GM10847 (cell line): ENCODE results near the gene SLIT3.

Source experiments
- POLR2A ChIP-seq: IDR thresholded peaks from 2 replicates; pipeline ENCODE4 v1.6.1; 2011; ENCODE audit not compliant: insufficient read length; ENCODE audit errors: extremely low read depth

The SLIT3 gene

DNA sequence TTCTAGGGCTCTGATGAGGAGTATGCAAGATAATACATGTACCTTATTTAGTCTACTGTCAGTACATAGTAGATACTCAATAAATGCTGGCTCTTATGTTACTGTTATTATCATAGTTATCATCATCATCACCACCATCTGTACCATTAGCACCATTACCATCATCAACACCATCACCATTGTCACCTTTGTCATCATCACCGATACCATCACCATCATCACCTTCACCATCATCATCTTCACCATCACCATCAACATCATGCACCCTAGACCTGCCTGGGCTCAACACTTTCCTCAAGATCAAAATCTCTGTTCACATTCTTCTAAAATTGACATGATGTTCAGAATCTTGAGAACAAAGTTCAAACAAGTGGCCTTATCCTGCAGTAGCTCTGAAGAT, 595.6 kb downstream of the SLIT3 start:
- no peak for TF ChIP-seq POLR2A

DNA sequence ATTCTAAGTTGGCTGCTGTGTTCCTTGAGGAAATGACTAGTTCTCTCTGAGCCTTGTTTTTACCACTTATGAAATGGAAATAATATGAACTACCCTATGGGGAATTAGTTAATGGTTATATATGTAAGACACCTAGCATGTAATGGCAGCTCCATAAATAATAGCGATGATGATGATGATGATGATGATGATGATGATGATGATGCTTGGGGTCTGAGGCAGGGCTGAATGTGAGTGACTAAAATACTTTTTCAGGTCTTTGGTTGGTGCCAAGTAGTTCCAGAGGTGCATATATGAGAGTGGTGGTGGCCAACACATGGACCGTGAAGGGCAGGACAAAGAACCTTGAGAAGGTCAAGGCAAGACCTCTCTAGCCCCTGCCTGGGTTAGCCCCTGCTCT, 598.4 kb downstream of the SLIT3 start:
- no peak for TF ChIP-seq POLR2A

- TF ChIP-seq POLR2A: no peak
Observed at GRCh38 chr5:168701641-168702040, 599.3 kb downstream of the SLIT3 start.

- no peak for TF ChIP-seq POLR2A
Observed at GRCh38 chr5:168699002-168699401, 601.9 kb downstream of the SLIT3 start.

- no peak for TF ChIP-seq POLR2A
Observed at GRCh38 chr5:168697034-168697720, 603.8 kb downstream of the SLIT3 start.

DNA sequence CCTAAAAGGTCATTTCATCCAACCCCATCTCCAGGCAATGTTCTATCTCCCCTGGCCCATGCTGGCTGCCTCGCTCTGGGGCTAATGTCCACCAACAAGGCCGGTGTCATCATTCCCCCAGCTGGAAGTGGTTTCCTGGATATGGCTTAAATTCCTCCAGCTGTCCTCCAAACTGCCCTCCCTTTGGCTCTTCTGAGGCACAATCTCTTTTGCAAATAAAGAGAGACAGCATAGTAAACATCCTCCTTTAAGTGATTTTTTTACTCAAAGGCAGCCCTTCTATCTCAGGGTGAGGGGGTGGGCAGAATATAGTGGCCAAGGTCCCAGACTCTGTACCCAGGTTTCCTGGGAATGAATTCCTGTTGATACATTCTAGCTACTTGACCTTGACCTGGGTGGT, 604.3 kb downstream of the SLIT3 start:
- no peak for TF ChIP-seq POLR2A

- no peak for TF ChIP-seq POLR2A
Observed at GRCh38 chr5:168695301-168695835, 605.6 kb downstream of the SLIT3 start.

- TF ChIP-seq POLR2A: no peak
Observed at GRCh38 chr5:168694289-168694688, 606.6 kb downstream of the SLIT3 start.

DNA sequence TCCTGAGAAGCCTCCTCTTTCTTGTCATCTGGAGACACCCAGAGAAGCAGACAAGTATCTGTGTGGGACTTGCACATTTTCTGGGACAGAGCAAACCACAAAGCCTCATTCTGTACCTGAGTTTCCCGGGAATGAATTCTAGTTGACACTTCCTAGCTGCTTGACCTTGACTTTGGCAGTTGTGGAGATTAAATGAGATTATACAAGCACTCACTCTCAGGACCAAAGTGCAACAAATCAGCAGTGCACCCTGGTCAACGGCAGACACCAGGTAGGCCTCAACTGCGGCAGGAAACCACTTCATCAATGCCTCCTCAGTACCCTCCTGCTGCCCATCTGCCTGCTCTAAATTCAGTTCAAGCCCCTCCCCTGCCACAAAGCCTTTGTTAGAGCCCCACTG, 607.1 kb downstream of the SLIT3 start:
- TF ChIP-seq POLR2A: no peak

DNA sequence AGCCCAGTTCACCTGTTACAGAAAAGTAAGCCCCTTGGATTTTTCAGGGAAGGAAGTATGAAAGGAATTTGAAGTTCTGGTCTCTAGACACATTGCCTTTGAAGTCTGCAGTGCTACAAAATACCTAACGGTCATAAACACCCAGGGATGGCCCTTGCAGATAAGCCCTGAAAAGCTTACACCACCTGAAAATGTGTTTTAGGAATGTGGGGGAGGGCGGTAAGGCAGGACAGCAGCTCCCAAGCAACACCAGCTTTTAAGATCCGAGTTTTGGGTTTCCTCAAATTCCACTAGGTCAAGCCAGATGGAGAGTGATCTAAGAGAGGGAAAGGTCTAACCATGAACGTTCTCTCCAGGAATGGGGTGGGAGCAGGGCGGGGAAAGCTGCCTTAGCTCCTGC, 607.6 kb downstream of the SLIT3 start:
- TF ChIP-seq POLR2A: no peak

DNA sequence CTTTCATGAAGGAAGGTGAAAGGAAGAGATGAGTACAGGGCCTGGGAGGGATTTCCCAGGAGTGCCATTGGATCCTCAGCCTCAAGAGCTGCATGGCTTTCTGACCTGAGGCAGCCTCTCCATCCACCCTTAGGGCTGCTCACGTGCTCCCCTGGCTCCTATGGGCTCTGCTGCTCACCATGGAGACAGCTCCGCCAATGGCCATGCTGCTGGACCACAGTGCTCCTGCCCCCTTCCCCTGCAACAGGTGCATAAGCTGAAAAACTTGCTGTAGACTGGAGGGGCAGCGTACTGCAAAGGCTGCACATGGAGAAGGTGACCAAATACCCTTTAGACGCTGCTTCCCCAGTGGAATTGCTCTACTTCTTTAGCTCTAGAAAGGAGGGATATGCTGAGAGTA, 609.0 kb downstream of the SLIT3 start:
- TF ChIP-seq POLR2A: no peak

GRCh38 chr5:168689260-168689659, 611.7 kb downstream of the SLIT3 start:
- TF ChIP-seq POLR2A: no peak

GRCh38 chr5:168686837-168687236, 614.1 kb downstream of the SLIT3 start:
- no peak for TF ChIP-seq POLR2A

DNA sequence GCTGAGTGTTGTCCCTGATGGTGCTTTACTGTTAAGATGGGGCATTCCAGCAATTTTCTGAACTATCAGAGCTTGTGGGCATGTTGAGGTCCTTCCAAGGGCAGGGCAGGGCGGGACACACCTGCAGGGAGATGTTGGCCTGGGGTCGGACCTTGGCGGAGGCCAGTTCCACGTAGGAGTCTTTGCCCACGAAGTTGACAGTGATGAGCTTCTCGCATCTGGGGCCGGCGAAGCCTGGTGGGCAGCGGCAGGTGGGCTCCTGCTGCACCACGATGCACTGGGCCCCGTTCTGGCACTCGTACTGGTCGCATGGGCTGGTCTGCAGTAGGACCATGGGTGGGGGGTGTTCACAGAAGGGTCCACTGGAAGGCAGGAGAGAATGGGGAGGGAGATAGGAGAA, 615.4 kb downstream of the SLIT3 start:
- TF ChIP-seq POLR2A: no peak

- TF ChIP-seq POLR2A: no peak
Observed at GRCh38 chr5:168683927-168684295, 617.0 kb downstream of the SLIT3 start.

GRCh38 chr5:168683247-168683926, 617.6 kb downstream of the SLIT3 start:
- no peak for TF ChIP-seq POLR2A
